GM19455 (cell line): ENCODE measurements around the gene PHC1.
"Not testable (repeated sequence)": the region's sequence is repeated elsewhere in the genome, so short reads cannot be mapped to it uniquely, and the experiment has no call there.

Source experiments
- ATAC-seq: cut with Tn5 transposase; IDR thresholded peaks from one replicate; pipeline ENCODE4 v1.9.1; 2021; ENCODE audit not compliant: unreplicated experiment

Gene PHC1

GRCh38 chr12:8914033-8914715, at the start of gene PHC1:
Gene PHC1, plus strand, starts transcription at chr12:8914509. Its CDS starts 3,169 bp downstream, at chr12:8917678.
- peak; percentile 72 for ATAC-seq

DNA sequence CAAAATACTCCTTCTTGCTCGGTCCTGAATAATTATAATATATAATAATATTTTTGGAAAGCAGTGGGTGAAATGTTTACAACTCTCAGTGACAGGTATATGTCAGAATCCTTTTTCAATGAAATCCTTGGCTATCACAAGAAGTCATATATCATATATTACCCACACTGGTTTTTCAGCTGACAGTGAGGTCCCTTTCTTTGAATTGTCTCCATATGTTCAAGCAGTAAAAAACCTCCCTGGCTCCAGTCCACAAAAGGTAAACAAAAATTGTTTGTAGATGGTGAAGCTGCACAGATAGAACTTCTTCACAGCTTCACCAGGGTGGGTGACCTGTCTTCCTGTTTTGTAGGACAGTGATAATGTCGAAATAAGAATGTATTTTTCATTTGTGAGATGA, 47.9 kb upstream of the PHC1 start:
- ATAC-seq, result no peak

DNA sequence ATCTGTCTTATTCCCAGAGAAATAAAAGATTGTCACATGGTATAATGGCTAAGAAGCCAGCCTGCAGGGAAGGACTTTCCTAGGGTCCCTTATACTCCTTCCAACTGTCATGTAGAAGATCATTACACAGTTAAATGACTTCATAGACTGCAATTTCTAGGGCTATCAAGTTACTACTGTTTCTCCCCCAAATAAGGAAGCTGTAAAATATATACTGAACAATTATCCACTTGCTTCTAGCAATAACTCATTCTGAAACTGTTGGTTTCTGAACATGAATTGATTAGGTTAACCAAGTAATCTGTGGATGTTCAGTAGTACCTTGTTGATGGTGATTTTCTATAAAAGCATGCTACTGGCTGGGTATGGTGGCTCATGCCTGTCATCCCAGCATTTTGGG, 47.3 kb upstream of the PHC1 start:
- no peak for ATAC-seq

DNA sequence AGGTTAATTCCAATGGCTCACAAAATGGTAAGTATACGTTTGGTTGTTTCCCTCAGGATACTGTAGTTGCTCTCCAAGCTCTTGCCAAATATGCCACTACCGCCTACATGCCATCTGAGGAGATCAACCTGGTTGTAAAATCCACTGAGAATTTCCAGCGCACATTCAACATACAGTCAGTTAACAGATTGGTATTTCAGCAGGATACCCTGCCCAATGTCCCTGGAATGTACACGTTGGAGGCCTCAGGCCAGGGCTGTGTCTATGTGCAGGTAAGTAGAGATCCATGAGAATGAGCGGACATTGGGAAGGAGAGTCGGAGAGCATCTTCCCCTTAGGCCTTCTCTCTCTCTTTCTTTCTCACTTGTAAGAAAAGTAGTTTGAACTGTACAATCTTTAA, 46.5 kb upstream of the PHC1 start:
- ATAC-seq, result no peak

DNA sequence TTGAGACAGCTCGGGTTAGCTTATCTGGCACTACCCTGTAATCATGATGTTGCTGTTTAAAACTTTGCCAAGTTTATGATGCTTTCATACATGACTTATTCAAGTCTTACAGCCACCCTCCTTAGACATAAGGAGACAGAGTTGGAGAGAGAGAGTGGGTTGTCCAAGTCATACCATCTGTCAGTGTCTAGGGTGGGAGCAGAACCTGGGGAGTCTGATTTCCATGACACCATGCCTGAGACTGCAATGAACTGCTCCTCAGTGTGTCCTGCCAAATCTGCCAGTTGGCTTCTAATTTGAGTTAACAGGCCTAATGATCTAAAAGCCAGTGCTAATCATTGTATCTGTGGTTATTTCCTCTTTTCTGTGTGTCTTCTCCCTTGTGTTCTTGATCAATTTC, 43.7 kb upstream of the PHC1 start:
- ATAC-seq, result no peak

- no peak for ATAC-seq
These were observed 43.2 kb upstream of the PHC1 start for GRCh38 chr12:8871068-8871467.

GRCh38 chr12:8876887-8877286, 37.4 kb upstream of the PHC1 start:
- no peak for ATAC-seq

- ATAC-seq, result no peak
These were observed 27.6 kb upstream of the PHC1 start for GRCh38 chr12:8886502-8887284.

DNA sequence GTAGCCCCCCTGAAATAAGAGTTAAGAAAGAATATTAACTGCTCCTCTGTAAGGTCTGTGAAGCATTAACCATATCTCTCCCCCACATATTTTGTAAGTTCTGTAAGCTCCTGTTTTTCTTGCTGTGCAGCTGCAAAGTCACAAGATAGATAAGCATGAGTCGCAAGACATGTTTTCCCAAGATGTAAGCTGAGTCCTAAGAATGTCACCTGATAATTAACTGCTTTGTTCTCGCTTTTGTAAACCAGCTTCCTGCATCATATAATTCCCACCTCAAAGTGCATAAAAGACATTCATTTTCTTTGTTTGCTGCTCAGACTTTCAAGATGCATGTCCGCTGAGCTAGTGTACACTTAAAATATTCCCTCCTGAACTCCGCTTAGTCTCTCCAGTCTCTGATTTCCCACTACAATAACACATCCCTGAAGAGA, 27.0 kb upstream of the PHC1 start:
- no peak for ATAC-seq

- ATAC-seq, result no peak
These were observed 23.8 kb upstream of the PHC1 start for GRCh38 chr12:8890313-8891085.

DNA sequence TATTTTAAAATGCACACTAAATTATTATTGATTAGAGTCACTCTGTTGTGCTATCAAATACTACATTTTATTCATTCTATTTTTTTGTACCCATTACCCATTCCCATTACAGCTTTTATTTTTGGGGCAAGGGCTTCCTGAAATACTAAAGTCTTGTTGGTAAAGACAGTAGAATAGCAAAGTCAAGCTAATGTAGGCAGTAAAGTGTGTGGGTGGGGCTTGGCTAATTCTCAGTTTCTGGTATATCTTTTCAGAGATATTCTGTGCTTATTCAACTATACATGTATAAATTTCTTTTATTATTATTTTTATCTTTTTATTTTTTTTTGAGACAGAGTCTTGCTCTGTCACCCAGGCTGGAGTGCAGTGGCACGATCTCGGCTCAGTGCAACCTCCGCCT, 22.3 kb upstream of the PHC1 start:
- no peak for ATAC-seq

DNA sequence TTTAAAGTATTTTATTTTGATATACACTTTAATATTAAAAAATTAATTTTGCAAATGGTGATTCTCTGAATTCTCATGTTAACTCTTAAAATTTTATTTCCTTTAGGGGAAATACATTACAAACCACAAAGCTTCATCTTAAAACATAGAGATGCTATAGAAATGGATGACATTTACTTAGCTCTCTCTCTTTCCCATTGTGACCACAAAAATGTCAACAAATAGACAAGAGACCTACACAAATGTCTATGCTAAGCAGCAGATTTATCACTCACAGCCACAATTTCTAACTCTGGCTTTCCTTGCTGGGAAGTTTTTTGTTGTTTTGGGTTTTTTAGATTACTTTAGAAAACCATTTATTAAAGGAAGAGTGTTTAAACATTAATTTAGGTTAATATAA, 19.9 kb upstream of the PHC1 start:
- no peak for ATAC-seq

DNA sequence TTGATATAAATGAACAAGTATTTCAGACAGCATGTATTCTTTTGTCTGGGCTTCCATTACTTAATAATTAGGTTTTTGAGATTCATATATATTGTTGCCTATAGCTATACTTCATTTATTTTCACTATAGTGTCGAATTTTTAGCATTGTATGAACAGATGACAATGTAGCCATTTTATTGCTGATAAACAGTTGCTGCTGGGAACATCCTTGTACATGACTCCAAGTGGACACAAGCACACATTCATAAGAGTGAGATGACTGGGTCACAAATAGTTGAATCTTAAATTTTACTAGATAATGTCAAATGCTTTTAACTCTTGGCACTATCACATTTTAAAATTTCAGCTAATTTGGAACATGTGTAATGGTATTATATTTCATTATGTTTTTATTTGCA, 19.3 kb upstream of the PHC1 start:
- no peak for ATAC-seq

GRCh38 chr12:8897081-8897480, 17.2 kb upstream of the PHC1 start:
- no peak for ATAC-seq

GRCh38 chr12:8899830-8900229, 14.5 kb upstream of the PHC1 start:
- no peak for ATAC-seq

DNA sequence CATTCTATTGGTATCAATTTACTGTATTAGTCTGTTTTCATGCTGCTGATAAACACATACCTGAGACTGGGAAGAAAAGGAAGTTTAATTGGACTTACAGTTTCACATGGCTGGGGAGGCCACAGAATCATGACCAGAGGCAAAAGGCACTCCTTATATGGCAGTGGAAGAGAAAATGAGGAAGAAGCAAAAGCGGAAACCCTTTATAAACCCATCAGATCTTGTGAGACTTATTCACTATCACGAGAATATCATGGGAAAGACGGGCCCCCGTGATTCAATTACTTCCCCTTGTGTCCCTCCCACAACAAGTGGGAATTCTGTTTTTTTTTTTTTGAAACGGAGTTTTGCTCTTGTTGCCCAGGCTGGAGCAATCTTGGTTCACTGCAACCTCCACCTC, 11.6 kb upstream of the PHC1 start:
- ATAC-seq, result not testable (repeated sequence)

DNA sequence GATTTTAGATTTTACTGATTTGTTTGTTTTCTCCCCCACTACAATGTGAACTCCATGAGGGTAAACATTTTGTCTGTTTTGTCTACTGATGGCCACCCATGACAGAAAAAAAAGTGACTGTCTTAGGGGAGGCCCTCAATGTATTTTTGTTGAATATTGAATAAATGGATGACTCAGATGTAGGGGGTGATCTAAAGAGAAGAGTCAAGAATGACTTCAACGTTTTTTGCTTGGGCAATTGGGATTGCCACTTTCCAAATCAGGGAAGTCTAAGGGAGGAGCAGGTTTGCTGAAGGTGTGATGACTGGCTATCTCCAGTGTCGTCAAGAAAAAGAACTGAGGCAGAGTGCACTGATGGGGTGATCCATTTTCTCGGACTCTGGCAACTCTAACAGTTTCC, 10.7 kb upstream of the PHC1 start:
- ATAC-seq, result no peak

- ATAC-seq, result no peak
These were observed 9.6 kb upstream of the PHC1 start for GRCh38 chr12:8904665-8905064.

DNA sequence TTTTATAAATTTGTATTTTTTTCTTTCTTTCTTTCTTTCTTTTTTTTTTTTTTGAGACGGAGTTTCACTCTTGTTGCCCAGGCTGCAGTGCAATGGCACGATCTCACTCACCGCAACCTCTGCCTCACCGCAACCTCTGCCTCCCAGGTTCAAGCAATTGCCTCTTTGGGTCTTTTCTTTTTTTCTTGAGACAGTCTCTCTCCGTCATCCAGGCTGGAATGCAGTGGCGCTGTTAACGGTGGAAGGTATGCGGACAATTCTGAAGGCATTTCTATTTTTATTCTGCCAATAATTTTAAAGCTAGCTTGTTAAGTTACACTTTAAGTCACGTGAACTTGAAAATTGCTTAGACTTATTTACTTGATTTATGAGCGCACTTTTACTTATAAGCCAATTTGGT, 8.8 kb upstream of the PHC1 start:
- ATAC-seq, result no peak

GRCh38 chr12:8906266-8907180, 7.8 kb upstream of the PHC1 start:
- ATAC-seq, result no peak

- ATAC-seq, result no peak
These were observed 6.8 kb upstream of the PHC1 start for GRCh38 chr12:8907513-8907912.
